MV-4-11 (cell line): ENCODE data around the gene LRRTM4.
"Not testable (repeated sequence)": the region's sequence is repeated elsewhere in the genome, so short reads cannot be mapped to it uniquely, and the experiment has no call there.

Experiments used
- DNase-seq: peaks from one replicate; lab custom pipeline; 2025; lab: John Stamatoyannopoulos, UW

LRRTM4 gene

GRCh38 chr2:77164021-77164420 is 358.2 kb downstream of the LRRTM4 start:
- DNase-seq, result not testable (repeated sequence)

DNA sequence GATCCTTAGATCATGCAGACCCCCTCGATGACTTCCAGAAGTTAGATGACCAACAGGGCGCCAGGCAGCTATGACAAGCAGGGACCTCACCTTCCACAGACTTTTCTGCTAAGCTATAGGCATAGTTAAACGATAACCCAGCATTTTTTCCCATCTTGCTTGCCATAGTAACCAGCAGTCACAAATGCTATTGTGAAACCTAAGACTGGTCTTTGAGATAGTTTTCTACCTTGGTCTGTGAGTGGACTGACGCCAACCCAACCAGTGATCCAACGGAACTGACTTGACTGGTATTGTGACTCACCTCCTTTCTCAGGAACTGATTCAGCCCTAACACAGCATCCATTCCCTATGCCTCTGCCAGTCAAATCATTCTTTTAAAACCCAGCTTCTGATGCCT is 361.2 kb downstream of the LRRTM4 start:
- no peak for DNase-seq

- no peak for DNase-seq
Observed at GRCh38 chr2:77156599-77156998, 365.6 kb downstream of the LRRTM4 start.

DNA sequence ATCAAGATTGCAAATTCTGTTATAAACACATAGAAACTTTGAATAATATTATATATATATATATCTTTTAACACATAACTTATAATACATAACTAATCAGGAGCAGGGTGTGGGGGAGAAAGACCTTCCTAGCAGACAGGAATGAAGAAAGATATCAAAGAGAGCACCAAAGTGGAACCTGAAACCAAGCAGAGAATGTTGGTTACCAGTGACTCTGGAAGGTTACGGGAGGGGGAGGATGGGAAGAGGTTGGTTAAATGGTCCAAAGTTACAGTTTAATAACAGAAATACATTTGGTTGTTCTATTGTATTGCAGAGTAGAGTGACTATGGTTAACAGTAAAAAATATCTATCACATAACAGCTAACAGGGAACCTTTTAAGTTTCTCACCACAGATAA is 366.7 kb downstream of the LRRTM4 start:
- DNase-seq, result no peak

GRCh38 chr2:77149565-77149964 is 372.6 kb downstream of the LRRTM4 start:
- DNase-seq, result no peak

DNA sequence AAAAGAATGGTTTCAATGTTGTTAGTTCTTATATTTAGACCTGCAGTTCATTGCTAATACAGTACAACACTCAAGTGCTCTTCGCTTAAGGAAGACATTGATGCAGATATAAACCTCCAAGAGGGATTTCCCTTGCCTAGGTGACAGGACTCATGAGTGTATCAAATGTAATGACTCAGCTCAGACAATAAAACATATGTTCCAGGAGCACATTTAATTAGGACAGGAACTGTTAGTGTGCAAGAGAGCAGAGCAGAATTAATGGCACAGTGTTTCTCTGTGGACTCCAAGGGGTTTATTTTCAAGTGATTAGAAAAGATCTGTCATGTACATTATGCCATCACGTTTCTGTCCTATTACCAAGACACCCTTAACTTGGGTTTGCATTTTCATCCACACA is 375.0 kb downstream of the LRRTM4 start:
- DNase-seq, result no peak

DNA sequence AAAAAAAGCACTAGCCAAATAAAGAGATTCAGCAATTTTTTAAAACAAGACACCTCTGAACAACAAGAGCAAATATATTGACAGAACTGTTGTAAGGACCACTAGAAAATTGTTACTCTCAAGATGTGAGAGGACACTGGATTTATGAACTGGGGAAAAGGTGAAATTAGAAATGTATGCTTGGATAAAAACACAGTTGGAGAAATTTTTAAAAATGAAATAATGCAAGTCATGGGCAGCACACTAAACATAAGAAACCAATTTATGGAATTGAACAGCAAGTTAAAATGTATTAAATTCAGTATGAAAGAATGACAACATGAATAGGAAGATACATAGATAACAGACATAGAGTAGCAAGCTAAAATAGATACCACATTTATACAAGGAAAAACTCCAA is 377.4 kb downstream of the LRRTM4 start:
- no peak for DNase-seq

DNA sequence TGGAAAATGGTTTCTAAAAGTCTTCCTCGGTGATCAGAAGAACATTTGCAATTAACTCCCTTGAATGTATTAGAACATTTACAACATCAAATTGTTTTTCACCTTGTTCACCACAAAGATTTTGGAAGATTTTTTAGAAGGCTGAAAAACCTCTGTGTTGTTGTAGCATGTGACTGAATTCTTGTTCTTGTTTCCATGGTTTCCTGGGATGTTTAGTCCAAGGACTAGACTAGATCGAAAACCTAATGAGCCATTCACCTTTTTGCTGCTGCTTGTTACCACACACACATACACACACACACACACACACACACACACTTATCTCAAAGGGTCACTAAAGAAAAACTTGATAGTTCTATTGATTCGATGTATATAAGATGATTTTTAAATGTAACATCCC is 380.0 kb downstream of the LRRTM4 start:
- no peak for DNase-seq

DNA sequence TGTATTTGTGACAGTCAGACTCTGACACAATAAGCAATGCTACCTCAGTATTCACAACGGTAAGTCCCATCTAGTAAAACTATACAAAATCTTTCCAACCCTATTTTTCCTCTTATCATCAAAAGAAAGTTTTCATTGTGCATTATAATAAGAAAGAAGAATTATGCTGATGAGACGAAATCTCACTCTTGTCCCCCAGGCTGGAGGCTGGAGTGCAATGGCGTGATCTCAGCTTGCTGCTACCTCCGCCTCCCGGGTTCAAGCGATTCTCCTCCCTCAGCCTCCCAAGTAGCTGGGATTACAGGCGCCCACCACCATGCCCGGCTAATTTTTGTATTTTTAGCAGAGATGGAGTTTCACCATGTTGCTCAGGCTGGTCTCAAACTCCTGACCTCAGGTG is 393.7 kb downstream of the LRRTM4 start:
- not testable (repeated sequence) for DNase-seq

GRCh38 chr2:77127345-77127744 is 394.8 kb downstream of the LRRTM4 start:
- no peak for DNase-seq

GRCh38 chr2:77121518-77121917 is 400.7 kb downstream of the LRRTM4 start:
- DNase-seq, result no peak

- no peak for DNase-seq
Observed at GRCh38 chr2:77119333-77119732, 402.8 kb downstream of the LRRTM4 start.

DNA sequence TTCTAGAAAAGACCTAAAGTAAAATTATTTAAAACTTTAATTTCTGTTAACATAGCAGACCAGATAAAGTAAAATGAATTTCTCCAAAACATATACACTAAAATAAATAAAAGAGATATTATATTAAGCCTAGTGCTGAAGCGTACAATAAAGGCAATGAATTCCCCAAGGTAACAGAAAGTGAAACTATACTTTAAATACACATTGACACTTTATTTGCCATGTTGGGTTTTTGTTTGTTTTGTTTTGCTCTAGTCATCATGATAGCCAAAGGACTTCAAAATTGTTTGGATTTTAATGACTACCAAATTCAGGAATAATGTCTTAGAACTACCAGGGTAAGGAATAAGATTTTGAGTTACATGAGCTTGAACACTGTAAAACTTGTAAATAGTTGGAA is 413.3 kb downstream of the LRRTM4 start:
- no peak for DNase-seq

DNA sequence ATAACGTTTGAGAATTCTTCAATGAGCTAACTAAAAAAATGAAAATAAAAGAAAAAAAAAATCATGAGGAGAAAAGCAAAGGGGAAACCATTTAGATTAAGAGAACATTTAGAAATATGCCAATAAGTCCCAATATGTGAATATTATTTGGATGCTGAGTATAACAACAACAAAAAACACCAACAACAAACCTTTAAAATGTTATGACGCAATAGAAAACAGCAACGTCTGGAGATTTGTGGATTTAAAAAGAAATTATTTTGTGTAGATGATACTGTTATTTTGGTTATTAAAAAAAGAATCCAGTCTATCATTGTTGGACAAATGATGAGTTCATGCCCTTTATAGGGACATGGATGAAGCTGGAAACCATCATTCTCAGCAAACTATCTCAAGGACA is 417.2 kb downstream of the LRRTM4 start:
- no peak for DNase-seq

DNA sequence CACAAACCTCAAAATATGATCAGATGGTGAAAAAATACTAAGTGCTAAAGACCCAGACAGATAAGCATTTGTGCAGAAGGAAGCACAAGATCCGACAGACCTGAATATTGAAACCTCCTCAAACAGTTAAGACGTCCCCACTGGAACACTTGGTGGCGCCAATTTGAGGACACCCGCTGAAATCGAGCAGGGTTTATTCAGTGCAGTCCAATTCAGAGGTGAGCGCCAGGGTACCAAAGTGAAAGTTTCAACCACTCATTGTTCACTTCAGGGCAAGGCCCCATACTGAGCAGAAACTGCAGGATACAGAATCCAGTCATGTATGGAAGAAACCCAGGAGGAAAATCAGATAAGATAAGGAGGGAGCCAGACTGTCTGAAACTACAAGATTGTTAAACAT is 417.6 kb downstream of the LRRTM4 start:
- no peak for DNase-seq

DNA sequence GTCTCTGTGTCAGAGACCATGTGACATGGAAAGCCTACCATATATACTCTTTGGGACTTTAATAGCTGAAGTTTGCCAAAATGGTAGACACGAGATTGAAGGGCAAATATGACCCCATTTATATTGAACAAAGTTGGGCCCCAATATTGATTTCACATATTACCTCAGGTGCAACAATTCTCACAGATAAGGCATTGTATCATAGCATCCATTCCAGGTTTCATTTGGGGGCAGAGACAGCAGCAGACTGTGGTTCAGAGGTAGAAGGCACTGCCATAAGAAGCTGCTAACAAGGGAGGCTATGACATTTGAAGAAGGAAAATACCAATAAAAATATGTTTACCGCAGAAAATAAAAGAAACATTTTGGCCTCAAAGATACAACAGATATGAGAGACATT is 419.2 kb downstream of the LRRTM4 start:
- DNase-seq, result no peak

GRCh38 chr2:77101796-77102452 is 420.3 kb downstream of the LRRTM4 start:
- DNase-seq, result no peak

- DNase-seq, result no peak
Observed at GRCh38 chr2:77099961-77100360, 422.2 kb downstream of the LRRTM4 start.

DNA sequence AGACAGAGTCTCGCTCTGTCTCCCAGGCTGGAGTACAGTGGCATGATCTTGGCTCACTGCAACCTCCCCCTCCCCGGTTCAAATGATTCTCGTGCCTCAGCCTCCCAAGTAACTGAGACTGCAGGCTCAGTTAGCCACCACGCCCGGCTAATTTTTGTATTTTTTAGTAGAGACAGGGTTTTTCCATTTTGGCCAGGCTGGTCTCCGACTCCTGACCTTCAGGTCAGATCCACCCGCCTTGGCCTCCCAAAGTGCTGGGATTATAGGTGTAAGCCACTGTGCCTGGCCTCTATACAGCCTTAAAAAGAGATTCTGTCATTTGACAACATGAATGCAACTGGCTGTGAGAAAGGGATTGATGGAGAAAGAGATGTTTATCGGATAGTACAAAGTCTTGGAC is 426.7 kb downstream of the LRRTM4 start:
- DNase-seq, result not testable (repeated sequence)

DNA sequence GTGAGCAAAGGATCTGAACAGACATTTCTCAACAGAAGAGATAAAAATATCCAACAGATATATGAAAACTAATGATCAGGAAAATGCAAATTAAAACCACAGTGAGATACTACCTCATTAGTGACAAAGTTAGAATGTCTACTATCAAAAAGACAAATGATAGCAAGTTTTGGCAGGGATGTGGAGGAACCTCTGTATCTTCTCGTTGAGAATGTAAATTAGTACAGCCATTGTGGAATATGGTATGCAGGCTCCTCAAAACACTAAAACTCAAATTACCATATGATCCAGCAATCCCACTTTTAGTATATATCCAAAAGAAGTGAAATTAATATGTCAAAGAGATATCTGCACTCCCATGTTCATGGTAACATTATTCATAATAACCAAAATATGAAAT is 427.1 kb downstream of the LRRTM4 start:
- no peak for DNase-seq

DNA sequence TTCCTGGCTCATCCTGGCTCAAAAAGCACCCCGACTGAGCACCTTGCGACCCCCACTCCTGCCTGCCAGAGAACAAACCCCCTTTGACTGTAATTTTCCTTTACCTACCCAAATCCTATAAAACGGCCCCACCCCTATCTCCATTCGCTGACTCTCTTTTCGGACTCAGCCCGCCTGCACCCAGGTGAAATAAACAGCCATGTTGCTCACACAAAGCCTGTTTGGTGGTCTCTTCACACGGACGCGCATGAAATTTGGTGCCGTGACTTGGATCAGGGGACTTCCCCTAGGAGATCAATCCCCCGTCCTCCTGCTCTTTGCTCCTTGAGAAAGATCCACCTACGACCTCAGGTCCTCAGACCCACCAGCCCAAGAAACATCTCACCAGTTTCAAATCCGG is 433.8 kb downstream of the LRRTM4 start:
- not testable (repeated sequence) for DNase-seq

GRCh38 chr2:77087987-77088414 is 434.2 kb downstream of the LRRTM4 start:
- no peak for DNase-seq

DNA sequence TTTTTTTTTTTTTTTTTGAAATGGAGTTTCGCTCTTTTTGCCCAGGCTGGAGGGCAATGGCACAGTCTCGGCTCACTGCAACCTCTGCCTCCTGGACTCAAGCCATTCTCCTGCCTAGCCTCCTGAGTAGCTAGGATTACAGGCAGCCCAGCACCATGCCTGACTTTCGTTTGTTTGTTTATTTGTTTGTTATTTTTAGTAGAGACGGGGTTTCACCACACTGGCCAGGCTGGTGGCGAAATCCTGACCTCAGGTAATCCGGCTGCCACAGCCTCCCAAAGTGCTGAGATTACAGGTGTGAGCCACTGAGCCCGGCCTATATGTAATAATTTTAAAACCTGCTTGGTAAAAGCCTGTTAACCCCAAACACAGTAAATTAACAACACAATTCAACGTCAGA is 435.7 kb downstream of the LRRTM4 start:
- no peak for DNase-seq

DNA sequence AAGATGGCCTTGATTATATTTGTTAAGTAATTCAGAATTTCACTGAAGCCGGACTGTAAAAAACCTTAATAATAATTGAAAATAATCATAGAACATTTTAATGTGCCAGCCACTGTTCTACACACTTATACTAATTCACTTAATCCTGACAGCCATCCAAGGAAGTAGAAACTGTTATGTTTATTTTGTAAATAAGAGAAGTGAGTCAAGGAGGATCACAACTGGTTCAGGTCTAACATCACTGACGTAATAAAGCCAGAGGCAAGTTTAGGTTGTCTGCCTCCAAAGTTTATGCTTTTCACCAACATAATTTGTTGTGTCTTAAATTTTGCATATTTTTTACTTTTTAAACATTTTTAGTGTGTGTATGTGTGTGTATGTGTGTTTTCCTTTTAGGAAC is 436.1 kb downstream of the LRRTM4 start:
- DNase-seq, result no peak

DNA sequence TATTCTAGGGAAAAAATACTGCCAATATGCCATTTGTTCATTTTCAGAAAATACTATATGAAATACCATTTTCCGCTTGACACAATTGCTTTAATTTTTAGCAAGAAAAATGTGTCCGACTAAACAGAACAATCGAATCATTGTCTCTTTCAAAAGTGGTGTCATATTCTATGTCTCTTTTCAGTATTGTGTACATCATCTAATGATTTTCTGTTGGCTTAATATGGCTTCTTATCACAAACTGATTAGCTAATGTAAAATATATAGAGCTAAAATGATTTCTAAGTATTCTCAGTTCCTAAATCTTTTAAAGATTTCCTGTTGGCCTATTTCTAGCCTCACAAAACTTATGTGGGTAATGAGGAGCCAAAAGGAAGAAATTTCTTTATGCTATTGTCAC is 436.6 kb downstream of the LRRTM4 start:
- DNase-seq, result no peak
